ENCODE results near the gene SUGCT.

The SUGCT gene

GRCh38 chr7:40629891-40630290 is 495.1 kb downstream of the SUGCT start:
- no peak overlapping the region for H3K9ac ChIP-seq (ENCODE audit: low read depth, low read length, poor library complexity, severe bottlenecking)
- no peaks in the 10 kb centered on the region for H3K27me3 ChIP-seq (ENCODE audit: insufficient read depth, low read length, poor library complexity, severe bottlenecking)
- no peak overlapping the region for H3K4me2 ChIP-seq (ENCODE audit: low read depth, low read length, poor library complexity, severe bottlenecking)
- no peaks in the 10 kb centered on the region for H3K9me3 ChIP-seq (ENCODE audit: insufficient read depth, low read depth, low read length)
- no peaks in the 10 kb centered on the region for H4K20me1 ChIP-seq (ENCODE audit: insufficient read depth, low read length, poor library complexity, severe bottlenecking)
- H3F3A ChIP-seq (ENCODE audit: low read depth) = no peaks in the 10 kb centered on the region
- H3K9me2 ChIP-seq (replicated peaks; ENCODE audit: low read depth, low read length) = no peaks in the 10 kb centered on the region
- no peaks in the 10 kb centered on the region for H3K36me3 ChIP-seq (ENCODE audit: insufficient read depth, low read length)
- H3K4me3 ChIP-seq (ENCODE audit: low read length, poor library complexity, severe bottlenecking) = no peak overlapping the region
- no peak for TF ChIP-seq EZH2phosphoT487 (IDR thresholded peaks at IDR 0.05; ENCODE audit: borderline replicate concordance)
- TF ChIP-seq, protein P1, sequence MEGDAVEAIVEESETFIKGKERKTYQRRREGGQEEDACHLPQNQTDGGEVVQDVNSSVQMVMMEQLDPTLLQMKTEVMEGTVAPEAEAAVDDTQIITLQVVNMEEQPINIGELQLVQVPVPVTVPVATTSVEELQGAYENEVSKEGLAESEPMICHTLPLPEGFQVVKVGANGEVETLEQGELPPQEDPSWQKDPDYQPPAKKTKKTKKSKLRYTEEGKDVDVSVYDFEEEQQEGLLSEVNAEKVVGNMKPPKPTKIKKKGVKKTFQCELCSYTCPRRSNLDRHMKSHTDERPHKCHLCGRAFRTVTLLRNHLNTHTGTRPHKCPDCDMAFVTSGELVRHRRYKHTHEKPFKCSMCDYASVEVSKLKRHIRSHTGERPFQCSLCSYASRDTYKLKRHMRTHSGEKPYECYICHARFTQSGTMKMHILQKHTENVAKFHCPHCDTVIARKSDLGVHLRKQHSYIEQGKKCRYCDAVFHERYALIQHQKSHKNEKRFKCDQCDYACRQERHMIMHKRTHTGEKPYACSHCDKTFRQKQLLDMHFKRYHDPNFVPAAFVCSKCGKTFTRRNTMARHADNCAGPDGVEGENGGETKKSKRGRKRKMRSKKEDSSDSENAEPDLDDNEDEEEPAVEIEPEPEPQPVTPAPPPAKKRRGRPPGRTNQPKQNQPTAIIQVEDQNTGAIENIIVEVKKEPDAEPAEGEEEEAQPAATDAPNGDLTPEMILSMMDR (conservative IDR thresholded peaks at IDR 0.05; ENCODE audit: low read length) = no peak
- H2AFZ ChIP-seq (ENCODE audit: low read length) = no peak overlapping the region
- no peaks in the 10 kb centered on the region for H3K4me1 ChIP-seq (ENCODE audit: insufficient read depth, low read length, poor library complexity, severe bottlenecking)
- H3K79me2 ChIP-seq (ENCODE audit: insufficient read depth, low read length) = no peaks in the 10 kb centered on the region

- H3K4me2 ChIP-seq (ENCODE audit: low read depth, low read length, poor library complexity, severe bottlenecking) = no peak overlapping the region
- no peak overlapping the region for H2AFZ ChIP-seq (ENCODE audit: low read length)
- H3F3A ChIP-seq (ENCODE audit: low read depth) = no peaks in the 10 kb centered on the region
- no peaks in the 10 kb centered on the region for H3K27me3 ChIP-seq (ENCODE audit: insufficient read depth, low read length, poor library complexity, severe bottlenecking)
- H3K36me3 ChIP-seq (ENCODE audit: insufficient read depth, low read length) = no peaks in the 10 kb centered on the region
- no peaks in the 10 kb centered on the region for H3K9me2 ChIP-seq (replicated peaks; ENCODE audit: low read depth, low read length)
- H3K4me3 ChIP-seq (ENCODE audit: low read length, poor library complexity, severe bottlenecking) = no peak overlapping the region
- no peaks in the 10 kb centered on the region for H4K20me1 ChIP-seq (ENCODE audit: insufficient read depth, low read length, poor library complexity, severe bottlenecking)
- no peak overlapping the region for H3K9ac ChIP-seq (ENCODE audit: low read depth, low read length, poor library complexity, severe bottlenecking)
- no peaks in the 10 kb centered on the region for H3K79me2 ChIP-seq (ENCODE audit: insufficient read depth, low read length)
- no peak for TF ChIP-seq EZH2phosphoT487 (IDR thresholded peaks at IDR 0.05; ENCODE audit: borderline replicate concordance)
- TF ChIP-seq, protein P1 (conservative IDR thresholded peaks at IDR 0.05; ENCODE audit: low read length) = no peak
- no peaks in the 10 kb centered on the region for H3K9me3 ChIP-seq (ENCODE audit: insufficient read depth, low read depth, low read length)
- H3K4me1 ChIP-seq (ENCODE audit: insufficient read depth, low read length, poor library complexity, severe bottlenecking) = no peaks in the 10 kb centered on the region
Observed at GRCh38 chr7:40634118-40634517, 499.3 kb downstream of the SUGCT start.

- no peaks in the 10 kb centered on the region for H4K20me1 ChIP-seq (ENCODE audit: insufficient read depth, low read length, poor library complexity, severe bottlenecking)
- TF ChIP-seq, protein P1 (conservative IDR thresholded peaks at IDR 0.05; ENCODE audit: low read length) = no peak
- TF ChIP-seq EZH2phosphoT487 (IDR thresholded peaks at IDR 0.05; ENCODE audit: borderline replicate concordance) = no peak
- no peaks in the 10 kb centered on the region for H3K9me2 ChIP-seq (replicated peaks; ENCODE audit: low read depth, low read length)
- H2AFZ ChIP-seq (ENCODE audit: low read length) = no peak overlapping the region
- no peaks in the 10 kb centered on the region for H3K79me2 ChIP-seq (ENCODE audit: insufficient read depth, low read length)
- H3K9me3 ChIP-seq (ENCODE audit: insufficient read depth, low read depth, low read length) = no peaks in the 10 kb centered on the region
- H3K4me2 ChIP-seq (ENCODE audit: low read depth, low read length, poor library complexity, severe bottlenecking) = no peak overlapping the region
- no peaks in the 10 kb centered on the region for H3K36me3 ChIP-seq (ENCODE audit: insufficient read depth, low read length)
- H3K9ac ChIP-seq (ENCODE audit: low read depth, low read length, poor library complexity, severe bottlenecking) = no peak overlapping the region
- H3F3A ChIP-seq (ENCODE audit: low read depth) = no peaks in the 10 kb centered on the region
- H3K4me1 ChIP-seq (ENCODE audit: insufficient read depth, low read length, poor library complexity, severe bottlenecking) = no peaks in the 10 kb centered on the region
- H3K27me3 ChIP-seq (ENCODE audit: insufficient read depth, low read length, poor library complexity, severe bottlenecking) = no peaks in the 10 kb centered on the region
- H3K4me3 ChIP-seq (ENCODE audit: low read length, poor library complexity, severe bottlenecking) = no peak overlapping the region
Observed at GRCh38 chr7:40638545-40639320, 503.9 kb downstream of the SUGCT start.
